Measurements from ENCODE around the gene MRTFB. TPM values are rescaled to one million over a fixed set of nuclear protein-coding genes. Genes with fewer than 3 reads are reported as not detected.

The MRTFB gene
- total and polyA plus RNA-seq, 12 donors: 5.5 to 77.7 (median 44.3) TPM

GRCh38 chr16:14240219-14240843, 169.2 kb downstream of the MRTFB start:
- intact Hi-C loops (cut with DNase I): loop anchor here in 1 of 2 donors (10.0 kb wide), 1 partner anchor 316 kb away; the partner anchor contains the start of gene ERCC4
- 73 to 86% (median 74%) methylated on average over 9 to 10 of the region's 10 CpGs for WGBS, 4 donors
- no peak for DNase-seq
- no peak for TF ChIP-seq CTCF (IDR thresholded peaks at IDR 0.05)
- no peak for TF ChIP-seq POLR2A (IDR thresholded peaks at IDR 0.05)
- Histone ChIP-seq H3K27ac (no peak overlapping the region), H3K27me3 (no peaks in the 10 kb centered on the region), H3K36me3 (replicated peaks in 1 of 2) (peaks cover 0 to 22% of the 10 kb centered on the region in 2 donors), H3K4me1 (replicated peaks in 1 of 2) (peaks cover 0 to 1% of the 10 kb centered on the region in 2 donors), H3K4me3 (no peak overlapping the region), H3K9me3 (replicated peaks in 1 of 3) (no peaks in the 10 kb centered on the region)

GRCh38 chr16:14240964-14241363, 169.8 kb downstream of the MRTFB start:
- intact Hi-C loops (cut with DNase I): loop anchor here in 1 of 2 donors (10.0 kb wide), 1 partner anchor 316 kb away; the partner anchor contains the start of gene ERCC4
- no peak overlapping the region for H3K27ac ChIP-seq
- no peaks in the 10 kb centered on the region for H3K9me3 ChIP-seq (replicated peaks in 1 of 3)
- no peak for DNase-seq
- no peaks in the 10 kb centered on the region for H3K27me3 ChIP-seq
- peaks cover 0 to 28% of the 10 kb centered on the region in 2 donors for H3K36me3 ChIP-seq (replicated peaks in 1 of 2)
- H3K4me1 ChIP-seq (replicated peaks in 1 of 2): no peaks in the 10 kb centered on the region
- H3K4me3 ChIP-seq: no peak overlapping the region
- TF ChIP-seq CTCF (IDR thresholded peaks at IDR 0.05): no peak
- TF ChIP-seq POLR2A (IDR thresholded peaks at IDR 0.05): no peak
- WGBS, 4 donors: 55 to 86% (median 81%) methylated on average over 7 of the region's 7 CpGs

- no peak overlapping the region for H3K27ac ChIP-seq
- no peaks in the 10 kb centered on the region for H3K4me1 ChIP-seq (replicated peaks in 1 of 2)
- H3K27me3 ChIP-seq: no peaks in the 10 kb centered on the region
- intact Hi-C loops (cut with DNase I): loop anchor here in 1 of 2 donors (10.0 kb wide), 1 partner anchor 317 kb away; the partner anchor contains the start of gene ERCC4
- 79 to 83% (median 82%) methylated on average over 3 of the region's 3 CpGs for WGBS, 4 donors
- no peaks in the 10 kb centered on the region for H3K9me3 ChIP-seq (replicated peaks in 1 of 3)
- TF ChIP-seq CTCF (IDR thresholded peaks at IDR 0.05): no peak
- no peak for TF ChIP-seq POLR2A (IDR thresholded peaks at IDR 0.05)
- peaks cover 0 to 35% of the 10 kb centered on the region in 2 donors for H3K36me3 ChIP-seq (replicated peaks in 1 of 2)
- no peak overlapping the region for H3K4me3 ChIP-seq
- no peak for DNase-seq
These were observed 170.5 kb downstream of the MRTFB start for GRCh38 chr16:14241631-14242030.

- intact Hi-C loops (cut with DNase I): loop anchor here in 1 of 2 donors (10.0 kb wide), 1 partner anchor 318 kb away; the partner anchor contains the start of gene ERCC4
- Histone ChIP-seq H3K9me3 (replicated peaks in 1 of 3) (no peaks in the 10 kb centered on the region), H3K36me3 (replicated peaks in 1 of 2) (peaks cover 0 to 43% of the 10 kb centered on the region in 2 donors)
These were observed 171.7 kb downstream of the MRTFB start for GRCh38 chr16:14242769-14243168.

More at GRCh38 chr16:14242769-14243168, 171.7 kb downstream of the MRTFB start:
- no peak for TF ChIP-seq POLR2A (IDR thresholded peaks at IDR 0.05)
- TF ChIP-seq CTCF (IDR thresholded peaks at IDR 0.05): no peak
- Histone ChIP-seq H3K27ac (no peak overlapping the region), H3K27me3 (no peaks in the 10 kb centered on the region), H3K4me1 (replicated peaks in 1 of 2) (no peaks in the 10 kb centered on the region), H3K4me3 (no peak overlapping the region)
- 91 to 96% (median 95%) methylated on average over 3 of the region's 3 CpGs for WGBS, 4 donors
- DNase-seq: no peak
